GM15510 (cell line): ENCODE measurements around the gene STPG1.

Experiments used
- POLR2A ChIP-seq: IDR thresholded peaks from 3 replicates; pipeline ENCODE4 v1.6.1; 2011; ENCODE audit warnings: borderline replicate concordance; ENCODE audit not compliant: insufficient read length; ENCODE audit errors: extremely low read depth

STPG1 gene

DNA sequence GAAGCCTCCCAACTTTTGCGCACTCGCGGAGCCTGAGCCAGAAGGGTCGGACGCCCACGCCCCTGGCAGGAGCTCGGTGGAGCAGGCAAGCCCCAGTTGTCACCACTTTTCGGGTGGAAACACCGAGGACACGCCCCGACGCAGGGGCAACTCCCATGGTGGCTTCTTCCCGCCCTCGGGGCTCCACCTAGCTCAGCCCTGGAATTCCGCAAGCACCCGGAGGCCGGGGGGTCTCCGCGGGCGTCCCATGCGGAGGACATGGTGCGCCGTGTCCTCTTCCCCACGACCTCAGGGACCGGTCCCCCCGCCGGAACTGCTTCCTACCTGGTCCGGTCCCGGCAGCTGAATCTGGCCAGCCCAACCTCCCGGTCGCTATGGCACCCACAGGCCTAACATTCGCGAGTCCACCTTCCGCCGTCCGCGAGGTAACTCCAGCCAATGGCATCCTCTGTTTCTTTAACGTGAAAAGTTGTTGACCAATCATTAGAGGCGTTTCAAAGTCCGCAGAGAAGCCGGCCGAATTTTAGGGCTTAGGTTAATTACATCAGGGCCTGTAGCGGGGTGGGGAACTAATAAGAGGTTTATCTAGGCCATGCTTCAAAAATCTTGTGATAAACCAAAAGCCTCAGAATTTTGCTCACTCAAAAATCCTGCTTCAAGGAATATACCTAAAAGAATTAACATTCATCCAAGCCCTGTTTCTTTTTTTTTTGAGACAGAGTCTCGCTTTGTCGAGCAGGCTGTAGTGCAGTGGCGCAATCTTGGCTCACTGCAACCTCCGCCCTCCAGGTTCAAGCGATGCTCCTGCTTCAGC lies at the start of gene STPG1:
STPG1 (minus strand) TSS at position 433 of the 814 bp plus-strand sequence. CDS start 12,394 bp downstream, outside the sequence.
- TF ChIP-seq POLR2A: peak; percentile 40

- TF ChIP-seq POLR2A: no peak
These were observed 46.1 kb upstream of the STPG1 start for GRCh38 chr1:24459551-24460266.

DNA sequence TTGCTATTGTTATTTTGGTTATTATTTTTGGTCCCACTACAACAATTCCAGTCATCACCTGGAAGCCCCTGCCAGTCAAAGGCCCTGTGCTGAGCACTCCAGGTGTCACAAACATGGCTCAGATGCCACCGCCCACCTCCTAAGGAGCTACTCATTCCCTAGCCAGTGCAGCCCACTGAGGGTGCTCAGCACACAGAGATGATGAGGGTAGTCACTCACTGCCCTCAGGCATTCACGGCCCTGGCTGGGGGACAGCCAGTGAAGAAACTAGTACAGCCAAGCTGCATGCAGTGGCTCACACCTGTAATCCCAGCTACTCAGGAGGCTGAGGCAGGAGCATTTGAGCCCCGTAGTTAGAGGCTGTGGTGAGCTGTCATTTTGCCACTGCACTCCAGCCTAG lies 44.3 kb upstream of the STPG1 start:
- no peak for TF ChIP-seq POLR2A

- no peak for TF ChIP-seq POLR2A
These were observed 41.7 kb upstream of the STPG1 start for GRCh38 chr1:24455272-24455671.

- TF ChIP-seq POLR2A: no peak
These were observed 41.1 kb upstream of the STPG1 start for GRCh38 chr1:24454673-24455072.

- TF ChIP-seq POLR2A: no peak
These were observed 39.4 kb upstream of the STPG1 start for GRCh38 chr1:24452922-24453485.

DNA sequence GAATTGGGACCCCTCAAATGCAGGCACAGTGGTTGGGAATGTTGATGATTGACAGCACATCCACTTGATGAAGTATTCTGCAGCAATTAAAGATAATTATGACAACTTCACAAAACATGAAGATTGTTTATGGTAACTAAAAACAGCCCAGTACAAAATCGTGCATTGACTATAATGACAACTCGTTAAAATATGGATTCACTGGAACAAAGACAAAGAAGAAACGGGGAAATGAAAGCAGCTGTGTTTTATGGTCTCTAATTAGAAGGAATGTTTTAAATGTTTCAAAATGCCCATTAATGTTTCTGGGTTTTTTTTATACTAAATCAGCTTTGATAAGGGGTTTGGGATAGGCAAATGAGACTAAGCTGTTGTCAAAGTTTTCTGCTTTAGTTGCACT lies 38.2 kb upstream of the STPG1 start:
- no peak for TF ChIP-seq POLR2A

DNA sequence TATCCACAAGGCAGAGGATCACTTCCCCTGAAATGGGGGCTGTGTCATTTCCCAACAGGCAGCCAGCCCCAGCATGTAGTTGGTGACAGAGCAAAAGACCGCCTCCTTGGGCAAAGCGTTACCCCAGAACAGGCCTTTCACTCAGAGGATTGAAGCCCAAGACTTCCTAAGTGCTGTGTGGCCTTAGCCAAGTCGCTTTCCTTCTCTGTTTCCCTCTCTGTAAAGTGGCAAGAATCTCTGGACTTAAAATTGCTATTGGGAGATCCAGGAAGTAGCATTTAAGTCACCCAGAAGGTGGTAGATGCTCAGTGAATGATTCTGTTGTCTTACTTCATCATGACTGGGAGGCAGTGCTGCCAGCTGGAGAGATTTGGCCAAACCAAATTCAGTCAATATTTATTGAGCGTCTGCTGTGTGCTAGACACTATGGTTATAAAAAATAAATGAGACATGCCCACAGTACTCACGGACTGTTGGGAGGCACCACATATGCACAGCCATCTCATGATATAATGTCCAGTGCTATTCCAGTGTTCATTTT lies 37.3 kb upstream of the STPG1 start:
- no peak for TF ChIP-seq POLR2A

DNA sequence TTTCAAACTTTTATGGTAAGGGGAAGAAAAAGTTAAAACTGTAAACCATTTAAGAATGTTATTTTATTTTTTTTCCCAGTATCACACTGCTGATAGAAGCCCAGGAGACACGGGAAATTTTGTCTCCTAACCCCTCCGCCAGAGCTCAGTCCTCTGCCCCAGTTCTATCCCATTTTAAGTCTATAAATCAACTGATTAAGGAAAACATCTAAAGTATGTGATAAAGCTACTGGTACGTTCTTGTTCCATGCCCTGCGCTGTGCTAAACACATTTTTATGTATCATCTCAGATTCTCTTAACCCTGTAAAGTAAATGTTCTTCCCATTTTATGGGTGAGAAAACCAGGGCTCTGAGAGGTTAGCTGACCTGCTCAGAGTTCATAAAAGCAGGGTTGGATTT lies 36.7 kb upstream of the STPG1 start:
- TF ChIP-seq POLR2A: no peak

GRCh38 chr1:24443241-24443656 lies 29.7 kb upstream of the STPG1 start:
- no peak for TF ChIP-seq POLR2A

DNA sequence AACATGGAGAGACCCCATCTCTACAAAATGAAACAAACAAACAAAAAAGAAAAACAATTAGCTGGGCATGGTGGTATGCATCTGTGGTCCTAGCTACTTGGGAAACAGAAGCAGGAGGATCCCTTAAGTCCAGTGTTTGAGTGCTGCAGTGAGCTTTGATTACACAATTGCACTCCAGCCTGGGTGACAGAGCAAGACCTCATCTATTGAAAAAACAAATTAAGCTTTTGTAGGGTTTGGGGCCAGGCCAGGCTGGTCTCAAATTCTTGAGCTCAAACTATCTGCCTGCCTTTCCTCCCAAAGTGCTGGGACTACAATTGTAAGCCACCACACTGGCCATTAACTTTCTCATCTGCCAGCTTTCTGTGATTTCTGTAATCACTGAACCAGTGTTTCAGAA lies 29.2 kb upstream of the STPG1 start:
- no peak for TF ChIP-seq POLR2A

DNA sequence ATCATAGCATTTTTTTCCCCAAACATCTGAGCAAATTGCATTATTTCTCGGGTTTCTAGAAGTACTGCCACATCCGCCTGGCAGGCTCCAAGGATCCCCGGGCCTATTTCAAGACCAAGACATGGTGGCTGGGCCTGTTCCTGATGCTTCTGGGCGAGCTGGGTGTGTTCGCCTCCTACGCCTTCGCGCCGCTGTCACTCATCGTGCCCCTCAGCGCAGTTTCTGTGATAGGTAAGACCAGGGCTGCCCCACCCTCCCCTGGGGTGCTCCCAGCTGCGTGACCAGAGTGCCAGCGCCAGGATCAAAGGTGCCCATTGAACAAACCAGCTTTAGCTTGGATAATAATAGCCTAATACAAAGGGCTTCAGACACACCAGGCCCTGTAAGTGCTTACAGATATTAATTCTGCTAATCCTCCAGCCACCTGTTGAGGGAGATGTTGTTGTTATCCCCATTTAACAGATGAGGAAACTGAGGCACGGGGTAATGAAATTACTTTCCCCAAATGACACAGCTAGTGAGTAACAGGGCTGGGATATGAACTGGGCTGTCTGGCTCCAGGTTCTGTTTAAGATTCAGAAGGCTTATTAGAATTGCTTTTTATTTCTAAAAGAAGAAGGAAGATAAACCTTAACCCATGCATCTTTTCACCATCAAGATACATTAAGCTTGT lies 28.6 kb upstream of the STPG1 start:
- no peak for TF ChIP-seq POLR2A

- TF ChIP-seq POLR2A: no peak
These were observed 27.9 kb upstream of the STPG1 start for GRCh38 chr1:24441480-24441879.

GRCh38 chr1:24440436-24440835 lies 26.9 kb upstream of the STPG1 start:
- TF ChIP-seq POLR2A: no peak

DNA sequence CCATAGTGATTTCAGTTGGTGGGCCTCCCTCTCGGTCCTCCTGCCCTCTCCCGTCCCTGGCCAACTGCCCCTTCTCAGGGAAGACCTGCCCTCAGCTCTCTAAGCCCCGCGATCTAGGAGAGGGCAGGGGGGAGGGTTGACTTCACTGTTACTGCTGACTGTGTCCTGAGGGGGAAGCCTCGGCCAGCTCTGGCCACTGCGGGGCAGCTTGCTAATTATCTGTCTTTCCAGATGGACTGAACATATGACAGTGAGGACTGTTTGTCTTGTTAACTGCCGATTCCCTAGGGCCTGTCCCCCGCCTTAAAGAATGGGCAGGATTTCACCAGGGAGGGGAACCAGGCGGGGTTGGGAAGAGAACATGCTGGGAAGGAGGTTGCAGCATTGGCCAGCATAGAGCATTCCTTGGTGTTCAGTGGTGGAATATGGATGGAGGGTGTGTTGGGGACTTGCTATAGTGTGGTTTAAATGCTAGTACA lies 24.9 kb upstream of the STPG1 start:
- no peak for TF ChIP-seq POLR2A

GRCh38 chr1:24437631-24438396 lies 24.2 kb upstream of the STPG1 start:
- TF ChIP-seq POLR2A: no peak
